Mammary epithelial cell (primary cell): ENCODE results near the gene CFAP61.

Source experiments
- EZH2 ChIP-seq: IDR thresholded peaks from 2 replicates; pipeline ENCODE4 v1.6.1; 2012; ENCODE audit warnings: low read length, inconsistent platforms, borderline replicate concordance
- TF ChIP-seq, protein P1 (sequence below), 2 donors: IDR thresholded peaks in 1 of 2; conservative IDR thresholded peaks in 1 of 2; 2 replicates each; pipeline ENCODE4 v1.5.1; 2011 to 2012; ENCODE audit warnings: inconsistent platforms in 2 of 2, low read length in 2 of 2, mild to moderate bottlenecking in 2 of 2, control low read depth in 1 of 2, low read depth in 1 of 2; ENCODE audit not compliant: insufficient read depth in 1 of 2; ENCODE audit errors: extremely low read depth in 1 of 2

- TF ChIP-seq, protein P1, sequence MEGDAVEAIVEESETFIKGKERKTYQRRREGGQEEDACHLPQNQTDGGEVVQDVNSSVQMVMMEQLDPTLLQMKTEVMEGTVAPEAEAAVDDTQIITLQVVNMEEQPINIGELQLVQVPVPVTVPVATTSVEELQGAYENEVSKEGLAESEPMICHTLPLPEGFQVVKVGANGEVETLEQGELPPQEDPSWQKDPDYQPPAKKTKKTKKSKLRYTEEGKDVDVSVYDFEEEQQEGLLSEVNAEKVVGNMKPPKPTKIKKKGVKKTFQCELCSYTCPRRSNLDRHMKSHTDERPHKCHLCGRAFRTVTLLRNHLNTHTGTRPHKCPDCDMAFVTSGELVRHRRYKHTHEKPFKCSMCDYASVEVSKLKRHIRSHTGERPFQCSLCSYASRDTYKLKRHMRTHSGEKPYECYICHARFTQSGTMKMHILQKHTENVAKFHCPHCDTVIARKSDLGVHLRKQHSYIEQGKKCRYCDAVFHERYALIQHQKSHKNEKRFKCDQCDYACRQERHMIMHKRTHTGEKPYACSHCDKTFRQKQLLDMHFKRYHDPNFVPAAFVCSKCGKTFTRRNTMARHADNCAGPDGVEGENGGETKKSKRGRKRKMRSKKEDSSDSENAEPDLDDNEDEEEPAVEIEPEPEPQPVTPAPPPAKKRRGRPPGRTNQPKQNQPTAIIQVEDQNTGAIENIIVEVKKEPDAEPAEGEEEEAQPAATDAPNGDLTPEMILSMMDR (conservative IDR thresholded peaks at IDR 0.05 in 1 of 2, IDR thresholded peaks at IDR 0.05 in 1 of 2; ENCODE audit: extremely low read depth in 1 of 2, insufficient read depth in 1 of 2, low read depth in 1 of 2, low read length in 2 of 2): no peak
- no peak for TF ChIP-seq EZH2
Observed at GRCh38 chr20:20051767-20052073, 612 bp upstream of the CFAP61 start.
